GM19467 (cell line): ENCODE data around the gene CX3CR1.

Source experiments
- ATAC-seq: cut with Tn5 transposase; IDR thresholded peaks from one replicate; pipeline ENCODE4 v1.9.1; 2021; ENCODE audit warnings: mild to moderate bottlenecking, moderate library complexity; ENCODE audit not compliant: unreplicated experiment

Gene CX3CR1

GRCh38 chr3:39226106-39226741 is 53.6 kb downstream of the CX3CR1 start:
- ATAC-seq: no peak

GRCh38 chr3:39224288-39224687 is 55.5 kb downstream of the CX3CR1 start:
- ATAC-seq: no peak

GRCh38 chr3:39222939-39223338 is 56.9 kb downstream of the CX3CR1 start:
- ATAC-seq: no peak

GRCh38 chr3:39222462-39222861 is 57.4 kb downstream of the CX3CR1 start:
- ATAC-seq: no peak

GRCh38 chr3:39221141-39221530 is 58.7 kb downstream of the CX3CR1 start:
- no peak for ATAC-seq

- no peak for ATAC-seq
Measured at GRCh38 chr3:39220407-39221140, 59.3 kb downstream of the CX3CR1 start.

- ATAC-seq: no peak
Measured at GRCh38 chr3:39219702-39220101, 60.1 kb downstream of the CX3CR1 start.

- peak; percentile 91 for ATAC-seq
Measured at GRCh38 chr3:39216176-39216790, 63.6 kb downstream of the CX3CR1 start.

GRCh38 chr3:39213613-39214012 is 66.2 kb downstream of the CX3CR1 start:
- no peak for ATAC-seq
